Astrocyte of the spinal cord (primary cell): Measurements from ENCODE around the gene PTTG1IP2.

ENCODE experiments used
- DNase-seq: peaks from one replicate; pipeline ENCODE4 v3.0.0; 2011; ENCODE audit warnings: low read depth, low spot score
- H3K4me3 ChIP-seq: 2 replicates; pipeline ENCODE4 v1.5.1; 2011; ENCODE audit warnings: low read depth, mild to moderate bottlenecking, low read length, moderate library complexity
- in situ Hi-C: cut with HindIII; loops from 2 replicates; pipeline ENCODE4 v1.10.0; 2017; ENCODE audit warnings: low sequenced_read_pairs
- TF ChIP-seq, protein P1 (sequence below): IDR thresholded peaks from 2 replicates; pipeline ENCODE4 v1.5.1; 2012; ENCODE audit warnings: low read depth, mild to moderate bottlenecking, low read length, inconsistent platforms

Gene PTTG1IP2

DNA sequence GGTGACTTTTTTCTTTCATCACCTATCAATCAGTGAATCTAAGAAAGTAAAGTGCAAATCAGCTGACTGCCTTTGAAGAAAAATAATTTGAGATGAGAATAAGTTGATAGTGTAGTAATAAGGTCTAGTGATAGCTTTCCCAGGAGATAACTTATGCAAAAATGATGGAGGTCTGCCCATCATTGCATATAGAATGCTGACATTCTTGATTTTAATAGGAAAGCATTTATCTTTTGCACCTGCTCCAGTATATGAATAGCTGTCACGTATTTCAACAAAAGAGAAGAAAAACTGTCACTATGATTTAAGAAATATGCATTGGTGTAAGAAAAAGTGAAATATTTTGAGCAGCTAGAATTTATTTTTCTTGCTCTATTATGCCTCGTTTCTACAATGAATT is 46.8 kb downstream of the PTTG1IP2 start:
- no peak for DNase-seq
- TF ChIP-seq, protein P1, sequence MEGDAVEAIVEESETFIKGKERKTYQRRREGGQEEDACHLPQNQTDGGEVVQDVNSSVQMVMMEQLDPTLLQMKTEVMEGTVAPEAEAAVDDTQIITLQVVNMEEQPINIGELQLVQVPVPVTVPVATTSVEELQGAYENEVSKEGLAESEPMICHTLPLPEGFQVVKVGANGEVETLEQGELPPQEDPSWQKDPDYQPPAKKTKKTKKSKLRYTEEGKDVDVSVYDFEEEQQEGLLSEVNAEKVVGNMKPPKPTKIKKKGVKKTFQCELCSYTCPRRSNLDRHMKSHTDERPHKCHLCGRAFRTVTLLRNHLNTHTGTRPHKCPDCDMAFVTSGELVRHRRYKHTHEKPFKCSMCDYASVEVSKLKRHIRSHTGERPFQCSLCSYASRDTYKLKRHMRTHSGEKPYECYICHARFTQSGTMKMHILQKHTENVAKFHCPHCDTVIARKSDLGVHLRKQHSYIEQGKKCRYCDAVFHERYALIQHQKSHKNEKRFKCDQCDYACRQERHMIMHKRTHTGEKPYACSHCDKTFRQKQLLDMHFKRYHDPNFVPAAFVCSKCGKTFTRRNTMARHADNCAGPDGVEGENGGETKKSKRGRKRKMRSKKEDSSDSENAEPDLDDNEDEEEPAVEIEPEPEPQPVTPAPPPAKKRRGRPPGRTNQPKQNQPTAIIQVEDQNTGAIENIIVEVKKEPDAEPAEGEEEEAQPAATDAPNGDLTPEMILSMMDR, result no peak
- no peak overlapping the region for H3K4me3 ChIP-seq
- in situ Hi-C loops, result no loop called here

- H3K4me3 ChIP-seq, result no peak overlapping the region
- in situ Hi-C loops, result no loop called here
- no peak for DNase-seq
- TF ChIP-seq, protein P1, result no peak
Observed at GRCh38 chr7:90518630-90519029, 49.2 kb downstream of the PTTG1IP2 start.

DNA sequence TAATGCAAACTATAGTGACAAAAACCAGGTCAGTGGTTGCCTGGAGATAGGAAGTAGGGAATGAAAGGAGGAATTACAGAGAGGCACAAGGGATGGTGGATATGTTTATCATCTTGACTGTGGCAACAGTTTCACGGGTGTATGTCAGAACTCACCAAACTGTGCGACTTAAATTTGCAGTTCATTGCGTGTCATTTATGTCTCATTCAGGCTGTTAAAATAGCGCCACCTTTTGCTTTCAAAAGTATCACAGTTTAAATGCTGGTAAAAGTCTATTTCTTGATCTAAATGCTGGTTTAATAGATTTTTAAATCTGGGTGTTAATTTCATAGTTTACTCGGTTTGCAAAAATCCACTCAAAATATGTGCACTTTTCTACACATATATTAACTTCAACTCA is 51.0 kb downstream of the PTTG1IP2 start:
- no peak for DNase-seq
- TF ChIP-seq, protein P1, result peak; percentile 43
- no peak overlapping the region for H3K4me3 ChIP-seq
- in situ Hi-C loops, result no loop called here

GRCh38 chr7:90530263-90530662 is 60.8 kb downstream of the PTTG1IP2 start:
- H3K4me3 ChIP-seq, result no peak overlapping the region
- DNase-seq, result peak; percentile 69
- in situ Hi-C loops, result no loop called here
- TF ChIP-seq, protein P1, result no peak

DNA sequence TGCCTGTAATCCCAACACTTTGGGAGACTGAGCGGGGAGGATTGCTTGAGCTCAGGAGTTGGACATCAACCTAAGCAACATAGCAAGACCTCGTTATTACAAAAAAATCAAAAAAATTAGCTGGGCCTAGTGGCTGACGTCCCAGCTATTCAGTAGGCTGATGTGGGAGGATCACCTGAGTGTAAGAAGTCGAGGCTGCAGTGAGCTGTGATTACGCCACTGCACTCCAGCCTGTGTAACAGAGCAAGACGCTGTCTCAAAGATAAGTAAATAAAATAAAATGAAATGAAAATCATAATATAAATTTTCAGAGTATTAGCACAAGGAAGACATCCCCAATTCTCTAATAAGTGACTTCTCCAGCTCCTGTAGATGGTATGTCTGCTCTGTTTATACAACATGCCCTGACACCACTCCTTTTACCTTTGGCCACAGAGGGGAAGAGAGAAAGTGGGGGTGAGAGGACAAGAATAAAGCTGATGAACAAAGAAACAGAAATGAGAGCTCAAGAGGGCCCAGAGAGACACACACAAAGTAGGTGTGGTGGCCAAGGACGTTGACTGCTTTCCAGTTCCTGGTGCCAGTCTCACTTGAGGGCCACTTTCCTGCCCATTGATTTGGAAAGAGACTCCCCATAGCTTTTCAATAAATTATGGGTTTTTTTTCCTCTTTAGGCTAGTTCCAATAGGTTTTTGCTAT is 62.9 kb downstream of the PTTG1IP2 start:
- in situ Hi-C loops, result no loop called here
- DNase-seq, result no peak
- TF ChIP-seq, protein P1, result no peak
- no peak overlapping the region for H3K4me3 ChIP-seq

- in situ Hi-C loops, result no loop called here
- no peak for DNase-seq
Observed at GRCh38 chr7:90536449-90536848, 67.0 kb downstream of the PTTG1IP2 start.

More at GRCh38 chr7:90536449-90536848, 67.0 kb downstream of the PTTG1IP2 start:
- H3K4me3 ChIP-seq, result no peak overlapping the region
- TF ChIP-seq, protein P1, result no peak
